Upper lobe of right lung (tissue), 1 donor: ENCODE measurements around the gene RXRA. TPM values are rescaled to one million over a fixed set of nuclear protein-coding genes. Genes with fewer than 3 reads are reported as not detected.

Source experiments
- ATAC-seq: fragments of 200-7000 bp; cut with Tn5 transposase; one replicate; pipeline ENCODE4 v1.9.1; 2020; ENCODE audit warnings: mild to moderate bottlenecking, moderate library complexity
- DNase-seq: peaks from one replicate; pipeline ENCODE4 v3.0.0-alpha.2; 2020
- H3K27ac ChIP-seq: fragments of 200-600 bp; one replicate; pipeline ENCODE4 v1.8.0; 2022
- H3K27me3 ChIP-seq: fragments of 200-600 bp; one replicate; pipeline ENCODE4 v1.8.0; 2022; ENCODE audit warnings: mild to moderate bottlenecking
- H3K36me3 ChIP-seq: fragments of 200-600 bp; one replicate; pipeline ENCODE4 v1.8.0; 2022
- H3K4me1 ChIP-seq: fragments of 200-600 bp; one replicate; pipeline ENCODE4 v1.8.0; 2022
- H3K4me3 ChIP-seq: fragments of 200-600 bp; one replicate; pipeline ENCODE4 v1.8.0; 2022; ENCODE audit warnings: mild to moderate bottlenecking
- H3K9me3 ChIP-seq: fragments of 200-600 bp; one replicate; pipeline ENCODE4 v1.8.0; 2022
- CTCF ChIP-seq: fragments of 200-600 bp; IDR thresholded peaks from one replicate; pipeline ENCODE4 v1.8.0; 2022; ENCODE audit warnings: antibody characterized with exemption
- intact Hi-C: fragments of 100-400 bp; cut with DNase I; formaldehyde crosslinking; loops from one replicate; pipeline ENCODE4 v1.11.0; 2022
- total RNA-seq: library from RNA; stranded (reverse); fragmentation: NEBNext Ultra II Directional; extraction: Animal tissue kit (Norgen Biotek cat#: 25700); gene quantifications from one replicate; pipeline ENCODE4 v1.2.1, GENCODE V29; 2021
- donor health status: DM: no; HTN: yes; CAD: no; lungs with severe emphysema.

The RXRA gene
- total RNA-seq, 1 donor from 2014 or later = 80.6 TPM

DNA sequence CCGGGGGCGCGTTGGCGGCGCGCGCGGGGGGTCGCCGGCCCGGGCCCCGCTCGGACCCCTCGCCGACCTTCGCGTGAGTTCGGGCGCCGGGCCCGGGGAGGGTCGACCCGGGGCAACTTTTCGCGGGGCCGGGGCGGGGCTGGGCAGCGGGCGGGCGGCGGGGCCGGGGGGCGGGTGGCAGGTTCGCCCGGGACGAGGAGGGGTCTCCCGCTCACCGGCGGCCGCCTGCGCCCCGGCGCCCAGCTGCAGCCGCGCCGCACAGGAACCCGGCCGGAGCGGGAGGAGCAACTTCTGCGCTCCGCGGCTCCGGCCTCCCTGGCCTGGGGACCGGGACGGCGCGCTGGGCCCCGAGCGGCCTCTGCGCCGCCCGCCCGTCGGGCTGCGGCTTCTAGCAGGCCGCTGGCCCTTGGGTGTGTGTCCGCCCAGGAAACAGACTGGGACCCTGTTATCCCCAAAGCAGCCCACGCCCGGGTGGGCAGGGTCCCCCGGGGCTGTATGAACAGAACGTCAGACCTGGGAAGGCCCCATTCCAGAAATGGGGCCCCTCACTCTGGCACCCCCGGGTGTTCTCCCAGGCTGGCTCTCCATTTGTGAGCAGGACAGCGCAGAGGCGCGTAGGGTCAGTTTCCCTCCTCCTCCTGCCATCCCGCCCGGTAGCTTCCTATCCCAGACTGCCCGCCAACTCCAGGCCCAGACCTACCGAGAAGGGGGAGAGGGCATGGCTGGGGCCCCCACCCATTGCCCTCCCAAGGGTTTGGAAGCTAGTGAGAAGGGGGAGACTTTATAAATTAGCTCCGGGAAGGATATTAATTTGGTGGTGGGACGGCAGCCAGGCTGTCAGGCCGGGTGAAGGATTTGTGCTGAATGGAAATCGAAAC, 708 bp downstream of the RXRA start:
- H3K9me3 ChIP-seq = no peaks in the 10 kb centered on the region
- H3K4me1 ChIP-seq = peaks cover 50% of the 10 kb centered on the region
- H3K4me3 ChIP-seq = peak overlapping the region; percentile 85
- DNase-seq = no peak
- intact Hi-C loops = no loop called here
- H3K27ac ChIP-seq = peak overlapping the region; percentile 72
- no peaks in the 10 kb centered on the region for H3K27me3 ChIP-seq
- no peaks in the 10 kb centered on the region for H3K36me3 ChIP-seq
- TF ChIP-seq CTCF = no peak
- peak; percentile 6 for ATAC-seq

GRCh38 chr9:134327671-134328231, 1.5 kb downstream of the RXRA start:
- DNase-seq = no peak
- Histone ChIP-seq H3K27me3 (no peaks in the 10 kb centered on the region), H3K4me1 (peaks cover 53% of the 10 kb centered on the region), H3K4me3 (peak overlapping the region; percentile 85), H3K9me3 (no peaks in the 10 kb centered on the region), H3K36me3 (no peaks in the 10 kb centered on the region), H3K27ac (peak overlapping the region; percentile 72)
- intact Hi-C loops = no loop called here
- no peak for ATAC-seq
- TF ChIP-seq CTCF = no peak

- no peak for DNase-seq
- H3K4me1 ChIP-seq = peaks cover 60% of the 10 kb centered on the region
- intact Hi-C loops = no loop called here
- peak overlapping the region; percentile 72 for H3K27ac ChIP-seq
- ATAC-seq = no peak
- H3K36me3 ChIP-seq = no peaks in the 10 kb centered on the region
- H3K4me3 ChIP-seq = peak overlapping the region; percentile 85
- TF ChIP-seq CTCF = no peak
- no peaks in the 10 kb centered on the region for H3K27me3 ChIP-seq
- H3K9me3 ChIP-seq = no peaks in the 10 kb centered on the region
Observed at GRCh38 chr9:134328341-134328840, 2.1 kb downstream of the RXRA start.

DNA sequence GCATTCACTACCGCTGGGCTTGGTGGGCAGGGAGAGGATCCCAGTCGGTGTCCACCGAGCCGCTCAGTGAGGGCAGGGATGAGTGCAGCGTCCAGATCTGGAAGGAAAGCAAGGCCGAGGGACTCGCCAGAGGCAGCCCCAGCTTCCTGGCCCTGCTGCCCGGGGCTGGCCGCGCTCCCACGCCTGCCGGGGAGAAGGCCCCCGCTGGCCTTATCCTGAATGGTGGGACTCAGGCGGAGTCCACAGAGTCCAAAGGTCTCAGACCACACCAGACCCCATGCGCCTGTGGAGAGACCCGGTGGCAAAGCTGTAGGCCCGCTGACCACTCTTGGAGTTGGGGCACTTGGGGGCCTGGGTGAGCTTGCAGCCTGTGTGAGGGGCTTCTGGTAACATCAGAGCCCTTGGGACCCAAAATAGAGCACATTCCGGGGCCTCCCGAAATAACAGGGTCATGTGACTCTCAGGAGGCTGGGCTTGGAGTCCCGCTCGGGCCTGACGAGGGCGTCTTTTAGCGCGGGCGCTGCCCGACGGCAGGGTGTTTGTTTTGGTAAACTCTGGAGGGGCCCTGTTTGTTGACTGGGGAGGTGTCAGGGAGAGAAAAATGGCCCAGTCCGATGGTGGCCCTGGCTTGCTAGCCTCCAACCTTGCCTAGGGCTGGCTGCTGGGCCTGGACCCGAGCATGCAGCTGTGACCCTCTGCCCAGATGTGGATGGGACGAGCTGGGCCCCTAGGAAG, 2.8 kb downstream of the RXRA start:
- TF ChIP-seq CTCF = peak; percentile 18
- H3K9me3 ChIP-seq = no peaks in the 10 kb centered on the region
- H3K27me3 ChIP-seq = no peaks in the 10 kb centered on the region
- H3K4me3 ChIP-seq = peak overlapping the region; percentile 85
- DNase-seq (no peak), ATAC-seq (no peak)
- H3K27ac ChIP-seq = peak overlapping the region; percentile 72
- H3K36me3 ChIP-seq = no peaks in the 10 kb centered on the region
- H3K4me1 ChIP-seq = peaks cover 61% of the 10 kb centered on the region
- intact Hi-C loops = no loop called here

- peaks cover 62% of the 10 kb centered on the region for H3K4me1 ChIP-seq
- peak overlapping the region; percentile 72 for H3K27ac ChIP-seq
- no peak for DNase-seq
- no peaks in the 10 kb centered on the region for H3K36me3 ChIP-seq
- no peaks in the 10 kb centered on the region for H3K27me3 ChIP-seq
- H3K9me3 ChIP-seq = no peaks in the 10 kb centered on the region
- intact Hi-C loops = no loop called here
- H3K4me3 ChIP-seq = peak overlapping the region; percentile 85
- no peak for TF ChIP-seq CTCF
- no peak for ATAC-seq
Observed at GRCh38 chr9:134329576-134329855, 3.3 kb downstream of the RXRA start.
